Peyer's patch (tissue), 4 donors: ENCODE measurements around the gene HOXA4.

ENCODE experiments used
- POLR2A ChIP-seq, 2 donors: fragments of 450-650 bp; IDR thresholded peaks; one replicate each; pipeline ENCODE4 v1.5.1; 2017; ENCODE audit warnings: antibody characterized with exemption in 2 of 2, mild to moderate bottlenecking in 2 of 2, moderate library complexity in 2 of 2
- TF ChIP-seq, protein P1 (sequence below), 6 experiments: fragments of 450-650 bp in 4 of 6; fragments of 200-600 bp in 2 of 6; sonication (generic) in 1 of 6; IDR thresholded peaks; one replicate each; pipeline ENCODE4 v1.5.1; 2017 to 2019; ENCODE audit warnings: antibody characterized with exemption in 6 of 6, mild to moderate bottlenecking in 3 of 6, moderate library complexity in 1 of 6

DNA sequence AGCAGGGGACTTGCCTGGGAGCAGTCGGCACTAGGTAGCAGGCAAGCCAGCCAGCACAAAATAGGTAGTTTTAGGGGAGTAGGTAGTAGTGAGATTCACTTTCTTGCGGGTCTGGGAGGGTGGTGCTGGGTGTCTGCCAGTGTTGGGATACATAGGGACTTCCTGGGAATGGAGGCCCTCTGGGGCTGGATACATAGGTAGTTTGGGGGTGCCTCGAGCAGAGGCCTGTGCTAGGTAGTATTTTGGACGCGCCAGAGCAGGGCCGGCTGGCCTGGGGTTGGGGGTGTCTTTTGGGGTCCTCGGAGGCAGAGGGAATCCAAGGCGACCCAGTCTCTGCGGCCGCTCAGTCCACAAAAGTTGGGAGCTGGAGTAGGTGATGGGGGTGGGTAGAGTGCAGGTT, 23.8 kb upstream of the HOXA4 start:
- TF ChIP-seq, protein P1, sequence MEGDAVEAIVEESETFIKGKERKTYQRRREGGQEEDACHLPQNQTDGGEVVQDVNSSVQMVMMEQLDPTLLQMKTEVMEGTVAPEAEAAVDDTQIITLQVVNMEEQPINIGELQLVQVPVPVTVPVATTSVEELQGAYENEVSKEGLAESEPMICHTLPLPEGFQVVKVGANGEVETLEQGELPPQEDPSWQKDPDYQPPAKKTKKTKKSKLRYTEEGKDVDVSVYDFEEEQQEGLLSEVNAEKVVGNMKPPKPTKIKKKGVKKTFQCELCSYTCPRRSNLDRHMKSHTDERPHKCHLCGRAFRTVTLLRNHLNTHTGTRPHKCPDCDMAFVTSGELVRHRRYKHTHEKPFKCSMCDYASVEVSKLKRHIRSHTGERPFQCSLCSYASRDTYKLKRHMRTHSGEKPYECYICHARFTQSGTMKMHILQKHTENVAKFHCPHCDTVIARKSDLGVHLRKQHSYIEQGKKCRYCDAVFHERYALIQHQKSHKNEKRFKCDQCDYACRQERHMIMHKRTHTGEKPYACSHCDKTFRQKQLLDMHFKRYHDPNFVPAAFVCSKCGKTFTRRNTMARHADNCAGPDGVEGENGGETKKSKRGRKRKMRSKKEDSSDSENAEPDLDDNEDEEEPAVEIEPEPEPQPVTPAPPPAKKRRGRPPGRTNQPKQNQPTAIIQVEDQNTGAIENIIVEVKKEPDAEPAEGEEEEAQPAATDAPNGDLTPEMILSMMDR (IDR thresholded peaks at IDR 0.05): no peak
- no peak for TF ChIP-seq POLR2A (IDR thresholded peaks at IDR 0.05)
